NCI-H187 (cell line): ENCODE data around the gene HS6ST2.

ENCODE experiments used
- DNase-seq, 2 experiments: peaks; one replicate each; lab custom pipeline; 2025; lab: John Stamatoyannopoulos, UW

The HS6ST2 gene

GRCh38 chrX:132843363-132843762, 115.1 kb downstream of the HS6ST2 start:
- no peak for DNase-seq

- no peak for DNase-seq
These were observed 115.8 kb downstream of the HS6ST2 start for GRCh38 chrX:132842460-132843238.

GRCh38 chrX:132837967-132838366, 120.5 kb downstream of the HS6ST2 start:
- DNase-seq = no peak

- no peak for DNase-seq
These were observed 121.3 kb downstream of the HS6ST2 start for GRCh38 chrX:132837126-132837525.

- DNase-seq = no peak
These were observed 122.0 kb downstream of the HS6ST2 start for GRCh38 chrX:132836471-132836870.

- no peak for DNase-seq
These were observed 123.7 kb downstream of the HS6ST2 start for GRCh38 chrX:132834741-132835140.

GRCh38 chrX:132834109-132834508, 124.3 kb downstream of the HS6ST2 start:
- DNase-seq = no peak

GRCh38 chrX:132833373-132833772, 125.1 kb downstream of the HS6ST2 start:
- DNase-seq = no peak

- no peak for DNase-seq
These were observed 127.0 kb downstream of the HS6ST2 start for GRCh38 chrX:132831336-132831973.

GRCh38 chrX:132822634-132823012, 135.8 kb downstream of the HS6ST2 start:
- no peak for DNase-seq

- no peak for DNase-seq
These were observed 136.3 kb downstream of the HS6ST2 start for GRCh38 chrX:132821974-132822633.

GRCh38 chrX:132820675-132821074, 137.8 kb downstream of the HS6ST2 start:
- no peak for DNase-seq

GRCh38 chrX:132819711-132820264, 138.6 kb downstream of the HS6ST2 start:
- no peak for DNase-seq

- no peak for DNase-seq
These were observed 139.8 kb downstream of the HS6ST2 start for GRCh38 chrX:132818638-132819037.

GRCh38 chrX:132815643-132816042, 142.8 kb downstream of the HS6ST2 start:
- no peak for DNase-seq

- DNase-seq = no peak
These were observed 147.3 kb downstream of the HS6ST2 start for GRCh38 chrX:132810964-132811712.

GRCh38 chrX:132810488-132810887, 147.9 kb downstream of the HS6ST2 start:
- DNase-seq = no peak

- no peak for DNase-seq
These were observed 148.8 kb downstream of the HS6ST2 start for GRCh38 chrX:132809581-132809980.

- no peak for DNase-seq
These were observed 150.9 kb downstream of the HS6ST2 start for GRCh38 chrX:132807411-132808030.

- DNase-seq = no peak
These were observed 156.4 kb downstream of the HS6ST2 start for GRCh38 chrX:132802033-132802432.

GRCh38 chrX:132795181-132795580, 163.2 kb downstream of the HS6ST2 start:
- no peak for DNase-seq

- DNase-seq = no peak
These were observed 166.7 kb downstream of the HS6ST2 start for GRCh38 chrX:132791714-132792113.
